Peyer's patch (tissue), 4 donors: ENCODE measurements around the gene IL10. TPM values are rescaled to one million over a fixed set of nuclear protein-coding genes. Genes with fewer than 3 reads are reported as not detected.

Source experiments
- DNase-seq, 3 donors: peaks; one replicate each; pipeline ENCODE4 v3.0.0-alpha.2; 2017 to 2019
- H3K27ac ChIP-seq, 4 donors: fragments of 200-600 bp; sonication (generic); one replicate each; pipeline ENCODE4 v1.5.1; 2016 to 2019
- H3K27me3 ChIP-seq, 2 donors: fragments of 200-600 bp; sonication (generic); one replicate each; pipeline ENCODE4 v1.5.1; 2019
- H3K36me3 ChIP-seq, 3 donors: fragments of 200-600 bp; sonication (generic); one replicate each; pipeline ENCODE4 v1.5.1; 2016 to 2019
- H3K4me1 ChIP-seq, 4 donors: fragments of 200-600 bp; sonication (generic); one replicate each; pipeline ENCODE4 v1.5.1; 2016 to 2019
- H3K4me3 ChIP-seq, 4 donors: fragments of 200-600 bp; sonication (generic); 1 replicate in 3 of 4; 2 replicates in 1 of 4; pipeline ENCODE4 v1.5.1; 2016 to 2019; ENCODE audit warnings: mild to moderate bottlenecking in 1 of 4
- H3K9me3 ChIP-seq, 4 donors: fragments of 200-600 bp; sonication (generic); one replicate each; pipeline ENCODE4 v1.5.1; 2016 to 2019; ENCODE audit warnings: mild to moderate bottlenecking in 1 of 4
- CTCF ChIP-seq, 6 experiments: fragments of 450-650 bp in 4 of 6; fragments of 200-600 bp in 2 of 6; sonication (generic) in 1 of 6; IDR thresholded peaks; one replicate each; pipeline ENCODE4 v1.5.1; 2017 to 2019; ENCODE audit warnings: antibody characterized with exemption in 6 of 6, mild to moderate bottlenecking in 3 of 6, moderate library complexity in 1 of 6
- POLR2A ChIP-seq, 2 donors: fragments of 450-650 bp; IDR thresholded peaks; one replicate each; pipeline ENCODE4 v1.5.1; 2017; ENCODE audit warnings: antibody characterized with exemption in 2 of 2, mild to moderate bottlenecking in 2 of 2, moderate library complexity in 2 of 2
- total RNA-seq, 4 donors: library from RNA; depleted of rRNA; stranded (reverse); fragments of >200 nt; gene quantifications; one replicate each; pipeline ENCODE4 v1.1.0, GENCODE V29; 2016

IL10 gene
- total RNA-seq, 4 donors from 2014 or later = 0.85 to 2.0 TPM; not detected in 2

GRCh38 chr1:206723805-206724472, 48.4 kb downstream of the IL10 start:
- TF ChIP-seq CTCF (IDR thresholded peaks at IDR 0.05) (no peak), POLR2A (IDR thresholded peaks at IDR 0.05) (no peak)
- Histone ChIP-seq H3K27me3 (no peaks in the 10 kb centered on the region), H3K4me1 (peaks cover 4 to 50% (median 18%) of the 10 kb centered on the region in 4 donors), H3K27ac (peak overlapping the region in 3 of 4 donors; percentile 28 to 52 (median 37)), H3K36me3 (peaks cover 0 to 2% (median 0%) of the 10 kb centered on the region in 3 donors), H3K9me3 (no peaks in the 10 kb centered on the region), H3K4me3 (no peak overlapping the region)
- DNase-seq = peak in 1 of 3 donors; percentile 42

GRCh38 chr1:206723462-206723804, 48.9 kb downstream of the IL10 start:
- no peak for DNase-seq
- Histone ChIP-seq H3K9me3 (no peaks in the 10 kb centered on the region), H3K4me1 (peaks cover 4 to 54% (median 18%) of the 10 kb centered on the region in 4 donors), H3K4me3 (no peak overlapping the region), H3K27ac (peak overlapping the region in 3 of 4 donors; percentile 28 to 52 (median 37)), H3K27me3 (no peaks in the 10 kb centered on the region), H3K36me3 (no peaks in the 10 kb centered on the region)
- TF ChIP-seq CTCF (IDR thresholded peaks at IDR 0.05) = no peak
- TF ChIP-seq POLR2A (IDR thresholded peaks at IDR 0.05) = no peak

GRCh38 chr1:206722751-206723461, 49.4 kb downstream of the IL10 start:
- no peaks in the 10 kb centered on the region for H3K9me3 ChIP-seq
- H3K27ac ChIP-seq = peak overlapping the region in 1 of 4 donors; percentile 37
- no peaks in the 10 kb centered on the region for H3K27me3 ChIP-seq
- TF ChIP-seq POLR2A (IDR thresholded peaks at IDR 0.05) = no peak
- no peak for TF ChIP-seq CTCF (IDR thresholded peaks at IDR 0.05)
- peaks cover 4 to 59% (median 18%) of the 10 kb centered on the region in 4 donors for H3K4me1 ChIP-seq
- no peak overlapping the region for H3K4me3 ChIP-seq
- peak in 1 of 3 donors; percentile 40 for DNase-seq
- H3K36me3 ChIP-seq = no peaks in the 10 kb centered on the region

- H3K27ac ChIP-seq = no peak overlapping the region
- no peak overlapping the region for H3K4me3 ChIP-seq
- peak in 1 of 3 donors; percentile 45 for DNase-seq
- H3K4me1 ChIP-seq = peaks cover 4 to 67% (median 20%) of the 10 kb centered on the region in 4 donors
- H3K9me3 ChIP-seq = no peaks in the 10 kb centered on the region
- H3K27me3 ChIP-seq = no peaks in the 10 kb centered on the region
- H3K36me3 ChIP-seq = no peaks in the 10 kb centered on the region
- no peak for TF ChIP-seq POLR2A (IDR thresholded peaks at IDR 0.05)
- no peak for TF ChIP-seq CTCF (IDR thresholded peaks at IDR 0.05)
Measured at GRCh38 chr1:206721454-206721853, 50.8 kb downstream of the IL10 start.

- peak in 1 of 3 donors; percentile 50 for DNase-seq
- no peak overlapping the region for H3K4me3 ChIP-seq
- no peak for TF ChIP-seq POLR2A (IDR thresholded peaks at IDR 0.05)
- no peak for TF ChIP-seq CTCF (IDR thresholded peaks at IDR 0.05)
- no peaks in the 10 kb centered on the region for H3K36me3 ChIP-seq
- H3K27ac ChIP-seq = peak overlapping the region in 2 of 4 donors; percentile 29 to 34
- H3K9me3 ChIP-seq = no peaks in the 10 kb centered on the region
- peaks cover 5 to 73% (median 18%) of the 10 kb centered on the region in 4 donors for H3K4me1 ChIP-seq
- no peaks in the 10 kb centered on the region for H3K27me3 ChIP-seq
Measured at GRCh38 chr1:206719169-206719839, 53.0 kb downstream of the IL10 start.
